HG03442 (cell line): Measurements from ENCODE around the gene NBPF10.
"Not testable (repeated sequence)": the region's sequence is repeated elsewhere in the genome, so short reads cannot be mapped to it uniquely, and the experiment has no call there.

Experiments used
- ATAC-seq: cut with Tn5 transposase; IDR thresholded peaks from one replicate; pipeline ENCODE4 v1.9.1; 2021; ENCODE audit warnings: mild to moderate bottlenecking, moderate library complexity; ENCODE audit not compliant: unreplicated experiment

Gene NBPF10, protein sequence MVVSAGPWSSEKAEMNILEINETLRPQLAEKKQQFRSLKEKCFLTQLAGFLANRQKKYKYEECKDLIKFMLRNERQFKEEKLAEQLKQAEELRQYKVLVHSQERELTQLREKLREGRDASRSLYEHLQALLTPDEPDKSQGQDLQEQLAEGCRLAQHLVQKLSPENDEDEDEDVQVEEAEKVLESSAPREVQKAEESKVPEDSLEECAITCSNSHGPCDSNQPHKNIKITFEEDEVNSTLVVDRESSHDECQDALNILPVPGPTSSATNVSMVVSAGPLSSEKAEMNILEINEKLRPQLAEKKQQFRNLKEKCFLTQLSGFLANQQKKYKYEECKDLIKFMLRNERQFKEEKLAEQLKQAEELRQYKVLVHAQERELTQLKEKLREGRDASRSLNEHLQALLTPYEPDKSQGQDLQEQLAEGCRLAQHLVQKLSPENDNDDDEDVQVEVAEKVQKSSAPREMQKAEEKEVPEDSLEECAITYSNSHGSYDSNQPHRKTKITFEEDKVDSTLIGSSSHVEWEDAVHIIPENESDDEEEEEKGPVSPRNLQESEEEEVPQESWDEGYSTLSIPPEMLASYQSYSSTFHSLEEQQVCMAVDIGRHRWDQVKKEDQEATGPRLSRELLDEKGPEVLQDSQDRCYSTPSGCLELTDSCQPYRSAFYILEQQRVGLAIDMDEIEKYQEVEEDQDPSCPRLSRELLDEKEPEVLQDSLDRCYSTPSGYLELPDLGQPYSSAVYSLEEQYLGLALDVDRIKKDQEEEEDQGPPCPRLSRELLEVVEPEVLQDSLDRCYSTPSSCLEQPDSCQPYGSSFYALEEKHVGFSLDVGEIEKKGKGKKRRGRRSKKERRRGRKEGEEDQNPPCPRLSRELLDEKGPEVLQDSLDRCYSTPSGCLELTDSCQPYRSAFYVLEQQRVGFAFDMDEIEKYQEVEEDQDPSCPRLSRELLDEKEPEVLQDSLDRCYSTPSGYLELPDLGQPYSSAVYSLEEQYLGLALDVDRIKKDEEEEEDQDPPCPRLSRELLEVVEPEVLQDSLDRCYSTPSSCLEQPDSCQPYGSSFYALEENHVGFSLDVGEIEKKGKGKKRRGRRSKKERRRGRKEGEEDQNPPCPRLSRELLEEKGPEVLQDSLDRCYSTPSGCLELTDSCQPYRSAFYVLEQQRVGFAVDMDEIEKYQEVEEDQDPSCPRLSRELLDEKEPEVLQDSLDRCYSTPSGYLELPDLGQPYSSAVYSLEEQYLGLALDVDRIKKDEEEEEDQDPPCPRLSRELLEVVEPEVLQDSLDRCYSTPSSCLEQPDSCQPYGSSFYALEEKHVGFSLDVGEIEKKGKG (N-terminal part only)

DNA sequence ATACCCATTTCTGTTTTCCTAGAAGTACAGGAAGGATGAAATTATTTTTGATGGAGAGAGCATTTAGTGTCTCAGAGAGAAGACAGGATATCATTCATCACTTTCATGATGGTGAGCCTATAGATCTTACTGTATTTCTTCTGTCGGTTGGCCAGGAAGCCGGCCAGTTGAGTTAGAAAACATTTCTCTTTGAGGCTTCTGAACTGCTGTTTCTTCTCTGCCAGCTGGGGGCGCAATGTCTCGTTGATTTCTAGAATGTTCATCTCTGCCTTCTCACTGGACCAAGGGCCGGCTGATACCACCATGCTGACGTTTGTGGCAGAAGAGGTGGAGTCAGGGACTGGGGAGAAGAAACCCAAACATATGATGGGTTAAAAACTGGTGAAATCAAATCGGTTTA, at the start of gene NBPF10:
Gene NBPF10 (minus strand): TSS at position 340 of the 400 bp plus-strand sequence. CDS start 35 bp downstream, at position 305.
- not testable (repeated sequence) for ATAC-seq

DNA sequence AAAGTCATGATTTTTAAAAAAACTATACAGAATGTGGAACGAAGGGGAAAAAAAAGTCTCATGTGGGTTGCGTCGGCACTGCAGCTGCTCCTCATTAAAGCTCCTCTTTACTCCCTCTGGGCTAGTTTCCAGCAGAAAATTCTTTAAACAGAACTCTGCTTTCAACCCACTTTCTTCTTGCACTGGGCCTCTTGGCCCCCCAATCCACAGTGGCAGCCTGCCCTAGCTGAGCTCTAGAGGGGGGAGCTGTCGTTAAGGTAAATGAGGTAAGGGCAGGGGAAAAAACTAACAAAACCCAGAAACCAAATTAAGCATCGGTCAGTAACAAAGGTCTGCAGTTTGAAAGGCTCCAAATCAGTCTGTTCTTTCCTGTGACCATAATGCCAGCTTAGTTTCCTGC, 29.9 kb upstream of the NBPF10 start:
- ATAC-seq, result not testable (repeated sequence)

DNA sequence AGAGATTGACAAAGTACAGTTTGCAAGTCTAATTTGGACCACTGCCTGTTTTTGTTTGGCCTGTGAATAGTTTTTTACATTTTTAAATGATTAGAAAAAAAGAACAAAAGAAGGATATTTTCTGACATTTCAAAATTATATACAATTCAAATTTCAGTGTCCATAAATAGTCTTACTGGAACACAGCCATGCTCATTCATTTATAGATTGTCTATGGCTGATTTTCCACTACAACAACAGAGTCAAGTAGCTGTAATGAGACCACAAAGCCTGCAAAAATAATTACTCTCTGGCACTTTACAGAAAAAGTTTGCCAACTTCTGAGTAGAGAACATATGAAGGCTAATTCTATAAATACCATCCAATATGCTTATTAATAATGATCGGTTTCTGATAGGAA, 23.1 kb upstream of the NBPF10 start:
- ATAC-seq, result not testable (repeated sequence)

DNA sequence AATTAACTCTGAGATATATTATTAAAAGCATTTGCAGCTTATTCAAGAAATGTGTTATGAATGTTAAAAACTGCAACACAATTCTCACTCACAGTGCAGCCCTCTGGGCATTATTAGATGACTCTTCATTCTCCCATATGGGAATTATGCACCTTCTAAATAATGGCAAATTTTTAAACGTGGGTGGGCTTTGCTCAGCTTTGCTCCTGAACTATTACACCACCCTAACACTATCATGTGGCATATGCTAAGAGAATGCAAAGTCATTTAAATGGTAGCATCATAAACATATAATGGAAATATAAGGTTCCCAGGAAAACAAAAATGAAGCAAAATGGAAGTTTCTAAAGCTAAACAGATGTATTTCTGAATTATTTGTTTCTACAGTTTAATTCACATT, 22.7 kb upstream of the NBPF10 start:
- ATAC-seq, result not testable (repeated sequence)
